NT2/D1 (cell line): ENCODE measurements around the gene AGBL4.

Source experiments
- DNase-seq: peaks from one replicate; pipeline ENCODE4 v3.0.0-alpha.2; 2011; ENCODE audit warnings: low read depth, low spot score
- H3K27me3 ChIP-seq: 2 replicates; pipeline ENCODE4 v1.6.0; 2011; ENCODE audit warnings: mild to moderate bottlenecking; ENCODE audit not compliant: insufficient read length, insufficient read depth
- H3K36me3 ChIP-seq: 2 replicates; pipeline ENCODE4 v1.6.1; 2011; ENCODE audit warnings: mild to moderate bottlenecking, low read length, mixed read lengths; ENCODE audit not compliant: insufficient read depth, insufficient read length
- H3K4me1 ChIP-seq: 2 replicates; pipeline ENCODE4 v1.5.1; 2011; ENCODE audit not compliant: insufficient read depth, insufficient read length
- H3K4me3 ChIP-seq: 2 replicates; pipeline ENCODE4 v1.5.1; 2011; ENCODE audit warnings: low read depth; ENCODE audit not compliant: insufficient read length
- H3K9ac ChIP-seq: 2 replicates; pipeline ENCODE4 v1.6.0; 2011; ENCODE audit warnings: low read depth; ENCODE audit not compliant: insufficient read length
- H3K9me3 ChIP-seq: 2 replicates; pipeline ENCODE4 v1.5.1; 2011; ENCODE audit warnings: mild to moderate bottlenecking, low read length; ENCODE audit not compliant: insufficient read depth
- SUZ12 ChIP-seq: IDR thresholded peaks from 2 replicates; pipeline ENCODE4 v1.6.1; 2011; ENCODE audit not compliant: insufficient read length, insufficient read depth; ENCODE audit errors: extremely low read depth
- YY1 ChIP-seq: IDR thresholded peaks from 2 replicates; pipeline ENCODE4 v1.6.1; 2011; ENCODE audit not compliant: insufficient read length, insufficient read depth
- ZNF274 ChIP-seq: IDR thresholded peaks from 2 replicates; pipeline ENCODE4 v1.6.1; 2011; ENCODE audit warnings: mild to moderate bottlenecking, low read depth, low read length

AGBL4 gene

GRCh38 chr1:48654606-48655210, 1369.0 kb downstream of the AGBL4 start:
- Histone ChIP-seq H3K4me3 (no peak overlapping the region), H3K9me3 (no peaks in the 10 kb centered on the region), H3K36me3 (no peaks in the 10 kb centered on the region), H3K27me3 (peaks cover 3% of the 10 kb centered on the region), H3K9ac (no peak overlapping the region), H3K4me1 (no peaks in the 10 kb centered on the region)
- no peak for DNase-seq
- TF ChIP-seq ZNF274 (no peak), SUZ12 (no peak), YY1 (no peak)

DNA sequence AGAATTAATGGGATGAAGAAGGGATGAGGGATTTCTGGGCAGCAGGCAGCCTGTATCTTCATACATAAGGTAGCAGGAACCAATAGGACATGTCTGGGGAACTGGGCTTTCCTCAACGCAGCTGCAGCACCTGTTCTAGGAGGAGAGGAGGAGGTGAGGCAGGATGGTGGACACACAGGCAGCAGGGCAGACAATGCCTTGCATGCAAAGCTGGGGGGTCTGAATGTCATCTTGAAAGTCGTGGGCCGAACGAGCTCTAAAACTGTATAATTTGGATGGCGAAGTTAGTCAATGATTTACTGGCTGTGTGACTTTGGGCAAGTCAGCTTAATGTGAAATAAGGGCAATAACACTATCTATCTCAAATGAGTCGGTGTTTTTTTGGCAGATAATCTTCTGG, 1371.4 kb downstream of the AGBL4 start:
- DNase-seq: no peak
- no peaks in the 10 kb centered on the region for H3K4me1 ChIP-seq
- TF ChIP-seq YY1 (no peak), SUZ12 (no peak), ZNF274 (no peak)

DNA sequence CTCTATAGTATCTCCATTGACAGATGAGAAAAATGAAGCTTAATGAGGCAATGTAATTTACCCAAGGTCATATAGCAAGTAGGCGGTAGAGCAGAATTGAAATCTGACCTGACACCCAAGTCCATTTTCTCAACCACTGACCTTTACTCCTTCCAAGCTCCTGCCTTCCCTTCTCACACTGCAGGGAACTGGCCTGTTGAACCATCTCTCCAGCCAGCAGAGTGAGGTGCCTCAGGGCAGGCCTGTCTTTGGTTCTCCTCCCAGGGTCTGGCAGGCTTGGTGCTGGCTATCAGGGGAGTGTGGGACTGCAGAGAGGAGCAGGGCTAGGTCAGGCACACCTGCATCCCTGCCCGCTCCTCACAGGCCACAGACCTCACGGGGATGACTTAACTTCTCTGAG, 1373.9 kb downstream of the AGBL4 start:
- Histone ChIP-seq H3K9ac (no peak overlapping the region), H3K9me3 (no peaks in the 10 kb centered on the region), H3K4me3 (no peak overlapping the region), H3K36me3 (no peaks in the 10 kb centered on the region), H3K4me1 (peaks cover 3% of the 10 kb centered on the region), H3K27me3 (peaks cover 3% of the 10 kb centered on the region)
- no peak for DNase-seq
- TF ChIP-seq YY1 (no peak), ZNF274 (no peak), SUZ12 (no peak)

More for the DNA sequence above, 1371.4 kb downstream of the AGBL4 start:
- Histone ChIP-seq H3K27me3 (peaks cover 3% of the 10 kb centered on the region), H3K9ac (no peak overlapping the region), H3K9me3 (no peaks in the 10 kb centered on the region), H3K36me3 (no peaks in the 10 kb centered on the region), H3K4me3 (no peak overlapping the region)

DNA sequence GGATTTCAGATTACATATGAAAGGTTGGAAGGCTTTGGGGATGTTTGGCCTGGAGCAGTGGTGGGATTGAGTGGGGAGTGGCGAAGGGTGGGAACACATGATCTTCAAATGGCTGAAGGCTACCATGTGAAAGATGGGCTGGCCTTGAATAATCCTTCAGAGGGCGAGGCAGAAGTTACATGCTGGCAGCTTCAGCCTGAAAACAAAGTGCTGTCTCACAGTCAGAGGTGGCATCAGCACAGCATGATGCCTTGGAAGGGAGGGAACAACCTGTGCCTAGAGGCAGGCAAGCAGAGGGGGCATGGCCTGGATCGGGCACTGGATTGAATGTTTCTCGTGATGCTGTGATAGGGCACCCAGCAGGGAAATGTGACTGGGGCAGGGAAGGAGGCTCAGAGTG, 1377.9 kb downstream of the AGBL4 start:
- peak; percentile 59 for DNase-seq
- TF ChIP-seq ZNF274: no peak
- no peak for TF ChIP-seq SUZ12
- no peak for TF ChIP-seq YY1
- no peaks in the 10 kb centered on the region for H3K36me3 ChIP-seq
- H3K4me3 ChIP-seq: no peak overlapping the region
- no peaks in the 10 kb centered on the region for H3K9me3 ChIP-seq
- H3K9ac ChIP-seq: no peak overlapping the region
- H3K27me3 ChIP-seq: no peaks in the 10 kb centered on the region
- H3K4me1 ChIP-seq: peaks cover 3% of the 10 kb centered on the region

DNA sequence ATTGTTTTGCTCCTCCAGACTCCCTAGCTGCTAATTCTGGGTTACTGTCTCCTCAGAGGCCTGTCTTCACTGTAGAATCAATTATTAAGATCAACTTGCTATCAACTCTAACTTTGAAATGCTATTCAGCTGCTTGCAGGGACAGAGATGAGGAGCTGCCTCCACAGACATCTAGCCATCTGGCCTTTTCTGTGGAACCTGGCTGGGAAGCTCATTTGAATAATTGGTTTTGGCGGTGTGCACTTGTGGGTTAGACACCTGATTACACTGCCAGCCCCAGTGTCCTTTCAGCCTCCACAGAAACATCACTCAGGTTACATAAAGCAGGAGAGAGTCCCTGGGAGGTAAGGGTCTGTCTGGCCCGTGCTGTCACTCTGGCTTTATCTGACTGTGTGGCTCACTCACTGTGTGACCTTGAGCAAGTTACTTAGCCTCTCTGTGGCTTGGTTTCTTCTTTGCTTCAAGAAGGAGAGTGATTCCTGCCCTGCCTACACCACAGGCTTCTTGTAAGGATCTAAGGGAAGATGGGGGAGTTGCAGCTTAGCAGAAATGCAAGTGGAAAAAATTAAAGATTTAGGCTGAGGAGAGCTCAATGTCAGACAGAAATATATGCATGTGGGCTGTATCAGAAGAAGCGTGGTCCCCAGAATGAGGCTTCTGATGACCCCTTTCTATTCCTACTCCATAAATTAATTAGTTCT, 1378.7 kb downstream of the AGBL4 start:
- no peak overlapping the region for H3K4me3 ChIP-seq
- H3K4me1 ChIP-seq: peaks cover 3% of the 10 kb centered on the region
- no peak overlapping the region for H3K9ac ChIP-seq
- no peaks in the 10 kb centered on the region for H3K9me3 ChIP-seq
- TF ChIP-seq ZNF274 (no peak), SUZ12 (no peak), YY1 (no peak)
- H3K36me3 ChIP-seq: no peaks in the 10 kb centered on the region
- H3K27me3 ChIP-seq: no peaks in the 10 kb centered on the region
- no peak for DNase-seq

DNA sequence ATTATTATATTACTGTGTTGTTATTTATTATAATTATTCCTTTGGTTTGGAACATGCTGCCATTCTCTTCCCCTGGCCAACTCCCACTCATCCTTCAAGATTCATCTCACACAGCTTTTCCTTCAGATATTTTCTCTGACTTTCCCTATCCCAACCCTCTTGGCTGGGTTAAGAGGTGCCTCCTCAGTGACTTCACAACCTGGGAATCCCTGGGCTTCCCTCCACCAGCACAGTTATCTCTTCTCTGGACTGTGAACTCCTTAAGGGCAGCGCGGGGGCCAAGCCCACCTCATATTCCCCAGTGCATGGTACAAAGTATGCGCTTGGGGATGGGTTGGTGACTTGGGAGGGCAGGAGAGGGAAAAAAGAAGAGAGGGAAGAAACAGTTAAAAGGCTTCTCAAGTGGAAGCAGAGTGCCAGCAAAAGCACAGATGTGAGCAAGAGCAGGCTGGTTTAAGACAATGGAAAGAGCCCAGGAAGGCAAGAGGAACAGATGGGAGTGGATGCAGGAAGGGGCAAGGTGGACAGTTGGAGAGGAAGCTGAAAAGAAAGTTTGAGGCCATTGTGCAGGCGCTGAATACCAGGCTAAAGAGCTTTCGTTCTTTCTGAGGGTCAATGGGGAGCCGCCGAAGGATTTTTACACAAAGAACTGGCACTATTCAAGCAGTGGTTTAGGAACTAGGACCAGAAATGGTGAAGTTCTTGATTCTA, 1379.4 kb downstream of the AGBL4 start:
- H3K4me3 ChIP-seq: no peak overlapping the region
- TF ChIP-seq SUZ12 (no peak), ZNF274 (no peak), YY1 (no peak)
- no peak overlapping the region for H3K9ac ChIP-seq
- H3K4me1 ChIP-seq: peaks cover 3% of the 10 kb centered on the region
- H3K27me3 ChIP-seq: no peaks in the 10 kb centered on the region
- no peaks in the 10 kb centered on the region for H3K36me3 ChIP-seq
- DNase-seq: no peak
- no peaks in the 10 kb centered on the region for H3K9me3 ChIP-seq

GRCh38 chr1:48643193-48643592, 1380.6 kb downstream of the AGBL4 start:
- Histone ChIP-seq H3K36me3 (no peaks in the 10 kb centered on the region), H3K9ac (no peak overlapping the region), H3K27me3 (no peaks in the 10 kb centered on the region), H3K4me1 (peaks cover 3% of the 10 kb centered on the region), H3K9me3 (no peaks in the 10 kb centered on the region), H3K4me3 (no peak overlapping the region)
- DNase-seq: no peak
- no peak for TF ChIP-seq ZNF274
- TF ChIP-seq SUZ12: no peak
- no peak for TF ChIP-seq YY1
